ENCODE measurements around the gene RAF1. TPM values are rescaled to one million over a fixed set of nuclear protein-coding genes. Genes with fewer than 3 reads are reported as not detected.

RAF1 gene
- total and polyA plus RNA-seq, 2 donors (not counting 1 experiment from before 2014, with no cell fraction given), result 134 to 258 TPM

- H4K20me1 ChIP-seq (ENCODE audit: control insufficient read depth, extremely low read depth, insufficient read depth, low read length), result no peaks in the 10 kb centered on the region
- H3K79me2 ChIP-seq (ENCODE audit: control insufficient read depth, insufficient read depth, low read length), result peaks cover 2% of the 10 kb centered on the region
- H3K4me1 ChIP-seq (ENCODE audit: control insufficient read depth, extremely low read depth, insufficient read depth, low read length), result peaks cover 3% of the 10 kb centered on the region
- H3K9ac ChIP-seq (ENCODE audit: insufficient read depth, low read length), result no peak overlapping the region
- H3K4me2 ChIP-seq (ENCODE audit: extremely low read depth, insufficient read depth, low read length), result no peak overlapping the region
- H3K36me3 ChIP-seq (ENCODE audit: control insufficient read depth, insufficient read depth, low read length), result peaks cover 11% of the 10 kb centered on the region
- DNase-seq (ENCODE audit: low read depth in 2 of 2), result no peak
- H3K4me3 ChIP-seq (replicated peaks in 1 of 4; ENCODE audit: control extremely low read depth in 1 of 4, insufficient read depth in 1 of 4, low read depth in 3 of 4, low read length in 4 of 4), result no peak overlapping the region
- TF ChIP-seq CTCF (conservative IDR thresholded peaks at IDR 0.05 in 1 of 2, IDR thresholded peaks at IDR 0.05 in 1 of 2; ENCODE audit: low read depth in 1 of 2, low read length in 2 of 2), result no peak
- no peak for TF ChIP-seq EZH2 (IDR thresholded peaks at IDR 0.05; ENCODE audit: low read length, missing control alignments)
- H3K27me3 ChIP-seq (ENCODE audit: control insufficient read depth, insufficient read depth, low read length), result no peaks in the 10 kb centered on the region
- no peaks in the 10 kb centered on the region for H3K9me3 ChIP-seq (ENCODE audit: control insufficient read depth, insufficient read depth, low read depth, low read length)
- H2AFZ ChIP-seq (ENCODE audit: low read length), result no peak overlapping the region
- no peak overlapping the region for H3K27ac ChIP-seq (ENCODE audit: insufficient read depth, low read length)
Measured at GRCh38 chr3:12603969-12604368, 59.9 kb downstream of the RAF1 start.

GRCh38 chr3:12601072-12601471, 62.8 kb downstream of the RAF1 start:
- peak in 1 of 2 donors; percentile 37 for DNase-seq (ENCODE audit: low read depth in 2 of 2)
- Histone ChIP-seq H3K27ac (ENCODE audit: insufficient read depth, low read length) (no peak overlapping the region), H3K9me3 (ENCODE audit: control insufficient read depth, insufficient read depth, low read depth, low read length) (no peaks in the 10 kb centered on the region), H3K36me3 (ENCODE audit: control insufficient read depth, insufficient read depth, low read length) (peaks cover 9% of the 10 kb centered on the region), H3K4me2 (ENCODE audit: extremely low read depth, insufficient read depth, low read length) (no peak overlapping the region), H3K4me1 (ENCODE audit: control insufficient read depth, extremely low read depth, insufficient read depth, low read length) (no peaks in the 10 kb centered on the region), H4K20me1 (ENCODE audit: control insufficient read depth, extremely low read depth, insufficient read depth, low read length) (no peaks in the 10 kb centered on the region), H3K27me3 (ENCODE audit: control insufficient read depth, insufficient read depth, low read length) (no peaks in the 10 kb centered on the region), H3K4me3 (replicated peaks in 1 of 4; ENCODE audit: control extremely low read depth in 1 of 4, insufficient read depth in 1 of 4, low read depth in 3 of 4, low read length in 4 of 4) (no peak overlapping the region), H2AFZ (ENCODE audit: low read length) (no peak overlapping the region), H3K79me2 (ENCODE audit: control insufficient read depth, insufficient read depth, low read length) (no peaks in the 10 kb centered on the region), H3K9ac (ENCODE audit: insufficient read depth, low read length) (no peak overlapping the region)
- TF ChIP-seq EZH2 (IDR thresholded peaks at IDR 0.05; ENCODE audit: low read length, missing control alignments) (no peak), CTCF (conservative IDR thresholded peaks at IDR 0.05 in 1 of 2, IDR thresholded peaks at IDR 0.05 in 1 of 2; ENCODE audit: low read depth in 1 of 2, low read length in 2 of 2) (peak; percentile 5 to 23)

GRCh38 chr3:12598890-12599289, 65.0 kb downstream of the RAF1 start:
- Histone ChIP-seq H3K9ac (ENCODE audit: insufficient read depth, low read length) (no peak overlapping the region), H3K36me3 (ENCODE audit: control insufficient read depth, insufficient read depth, low read length) (peaks cover 7% of the 10 kb centered on the region), H3K4me1 (ENCODE audit: control insufficient read depth, extremely low read depth, insufficient read depth, low read length) (no peaks in the 10 kb centered on the region), H3K79me2 (ENCODE audit: control insufficient read depth, insufficient read depth, low read length) (no peaks in the 10 kb centered on the region), H3K27me3 (ENCODE audit: control insufficient read depth, insufficient read depth, low read length) (no peaks in the 10 kb centered on the region), H2AFZ (ENCODE audit: low read length) (no peak overlapping the region), H3K27ac (ENCODE audit: insufficient read depth, low read length) (no peak overlapping the region), H3K4me3 (replicated peaks in 1 of 4; ENCODE audit: control extremely low read depth in 1 of 4, insufficient read depth in 1 of 4, low read depth in 3 of 4, low read length in 4 of 4) (no peak overlapping the region), H3K9me3 (ENCODE audit: control insufficient read depth, insufficient read depth, low read depth, low read length) (no peaks in the 10 kb centered on the region), H4K20me1 (ENCODE audit: control insufficient read depth, extremely low read depth, insufficient read depth, low read length) (no peaks in the 10 kb centered on the region), H3K4me2 (ENCODE audit: extremely low read depth, insufficient read depth, low read length) (no peak overlapping the region)
- no peak for DNase-seq (ENCODE audit: low read depth in 2 of 2)
- TF ChIP-seq EZH2 (IDR thresholded peaks at IDR 0.05; ENCODE audit: low read length, missing control alignments) (no peak), CTCF (conservative IDR thresholded peaks at IDR 0.05 in 1 of 2, IDR thresholded peaks at IDR 0.05 in 1 of 2; ENCODE audit: low read depth in 1 of 2, low read length in 2 of 2) (no peak)

Measured in fibroblast of lung (primary cell).